ENCODE measurements around the gene SORCS1. TPM values are rescaled to one million over a fixed set of nuclear protein-coding genes. Genes with fewer than 3 reads are reported as not detected.

SORCS1 gene
- polyA plus RNA-seq, 1 donor, result 6.5 TPM

- no CpG with 5 or more reads among the region's 1 CpG for WGBS (ENCODE audit: insufficient coverage, low lambda C conversion rate)
- Histone ChIP-seq H3K4me3 (ENCODE audit: low read length) (no peak overlapping the region), H3K9me3 (ENCODE audit: control insufficient read depth, low read depth, low read length) (no peaks in the 10 kb centered on the region), H3K4me1 (ENCODE audit: control insufficient read depth, insufficient read depth, low read length) (no peaks in the 10 kb centered on the region), H3K27me3 (ENCODE audit: control insufficient read depth, insufficient read depth, low read length) (no peaks in the 10 kb centered on the region), H3K36me3 (ENCODE audit: control insufficient read depth, insufficient read depth, low read length) (no peaks in the 10 kb centered on the region), H3K27ac (ENCODE audit: low read length) (no peak overlapping the region)
- no peak for DNase-seq
Measured at GRCh38 chr10:106973288-106973687, 191.2 kb downstream of the SORCS1 start.

GRCh38 chr10:106972381-106972780 is 192.1 kb downstream of the SORCS1 start:
- no peaks in the 10 kb centered on the region for H3K27me3 ChIP-seq (ENCODE audit: control insufficient read depth, insufficient read depth, low read length)
- no peaks in the 10 kb centered on the region for H3K9me3 ChIP-seq (ENCODE audit: control insufficient read depth, low read depth, low read length)
- no peaks in the 10 kb centered on the region for H3K4me1 ChIP-seq (ENCODE audit: control insufficient read depth, insufficient read depth, low read length)
- H3K27ac ChIP-seq (ENCODE audit: low read length), result no peak overlapping the region
- H3K4me3 ChIP-seq (ENCODE audit: low read length), result no peak overlapping the region
- no CpG with 5 or more reads among the region's 2 CpGs for WGBS (ENCODE audit: insufficient coverage, low lambda C conversion rate)
- DNase-seq, result peak; percentile 23 to 31
- H3K36me3 ChIP-seq (ENCODE audit: control insufficient read depth, insufficient read depth, low read length), result no peaks in the 10 kb centered on the region

GRCh38 chr10:106971411-106971831 is 193.1 kb downstream of the SORCS1 start:
- Histone ChIP-seq H3K9me3 (ENCODE audit: control insufficient read depth, low read depth, low read length) (no peaks in the 10 kb centered on the region), H3K27me3 (ENCODE audit: control insufficient read depth, insufficient read depth, low read length) (no peaks in the 10 kb centered on the region), H3K36me3 (ENCODE audit: control insufficient read depth, insufficient read depth, low read length) (no peaks in the 10 kb centered on the region), H3K27ac (ENCODE audit: low read length) (no peak overlapping the region), H3K4me1 (ENCODE audit: control insufficient read depth, insufficient read depth, low read length) (no peaks in the 10 kb centered on the region), H3K4me3 (ENCODE audit: low read length) (no peak overlapping the region)
- whole genome bisulfite sequencing (ENCODE audit: insufficient coverage, low lambda C conversion rate), result 20% methylated on average over 1 of the region's 1 CpG
- no peak for DNase-seq

GRCh38 chr10:106967452-106967851 is 197.1 kb downstream of the SORCS1 start:
- H3K36me3 ChIP-seq (ENCODE audit: control insufficient read depth, insufficient read depth, low read length), result no peaks in the 10 kb centered on the region
- 100% methylated on average over 1 of the region's 3 CpGs for WGBS (ENCODE audit: insufficient coverage, low lambda C conversion rate)
- no peaks in the 10 kb centered on the region for H3K27me3 ChIP-seq (ENCODE audit: control insufficient read depth, insufficient read depth, low read length)

GRCh38 chr10:106960812-106961211 is 203.7 kb downstream of the SORCS1 start:
- no peaks in the 10 kb centered on the region for H3K36me3 ChIP-seq (ENCODE audit: control insufficient read depth, insufficient read depth, low read length)
- H3K4me1 ChIP-seq (ENCODE audit: control insufficient read depth, insufficient read depth, low read length), result no peaks in the 10 kb centered on the region
- H3K9me3 ChIP-seq (ENCODE audit: control insufficient read depth, low read depth, low read length), result no peaks in the 10 kb centered on the region
- no peaks in the 10 kb centered on the region for H3K27me3 ChIP-seq (ENCODE audit: control insufficient read depth, insufficient read depth, low read length)
- no CpG with 5 or more reads among the region's 1 CpG for WGBS (ENCODE audit: insufficient coverage, low lambda C conversion rate)
- no peak overlapping the region for H3K4me3 ChIP-seq (ENCODE audit: low read length)
- no peak for DNase-seq
- H3K27ac ChIP-seq (ENCODE audit: low read length), result no peak overlapping the region

More at GRCh38 chr10:106967452-106967851, 197.1 kb downstream of the SORCS1 start:
- Histone ChIP-seq H3K4me3 (ENCODE audit: low read length) (no peak overlapping the region), H3K9me3 (ENCODE audit: control insufficient read depth, low read depth, low read length) (no peaks in the 10 kb centered on the region), H3K4me1 (ENCODE audit: control insufficient read depth, insufficient read depth, low read length) (no peaks in the 10 kb centered on the region), H3K27ac (ENCODE audit: low read length) (no peak overlapping the region)
- DNase-seq, result no peak

GRCh38 chr10:106959521-106959920 is 205.0 kb downstream of the SORCS1 start:
- Histone ChIP-seq H3K36me3 (ENCODE audit: control insufficient read depth, insufficient read depth, low read length) (no peaks in the 10 kb centered on the region), H3K9me3 (ENCODE audit: control insufficient read depth, low read depth, low read length) (no peaks in the 10 kb centered on the region), H3K27ac (ENCODE audit: low read length) (no peak overlapping the region), H3K4me3 (ENCODE audit: low read length) (no peak overlapping the region), H3K27me3 (ENCODE audit: control insufficient read depth, insufficient read depth, low read length) (no peaks in the 10 kb centered on the region), H3K4me1 (ENCODE audit: control insufficient read depth, insufficient read depth, low read length) (no peaks in the 10 kb centered on the region)
- DNase-seq, result no peak
- 100% methylated on average over 1 of the region's 3 CpGs for WGBS (ENCODE audit: insufficient coverage, low lambda C conversion rate)

GRCh38 chr10:106958589-106959361 is 205.7 kb downstream of the SORCS1 start:
- WGBS (ENCODE audit: insufficient coverage, low lambda C conversion rate), result no CpG with 5 or more reads among the region's 11 CpGs
- Histone ChIP-seq H3K27me3 (ENCODE audit: control insufficient read depth, insufficient read depth, low read length) (no peaks in the 10 kb centered on the region), H3K4me1 (ENCODE audit: control insufficient read depth, insufficient read depth, low read length) (no peaks in the 10 kb centered on the region), H3K36me3 (ENCODE audit: control insufficient read depth, insufficient read depth, low read length) (no peaks in the 10 kb centered on the region), H3K9me3 (ENCODE audit: control insufficient read depth, low read depth, low read length) (no peaks in the 10 kb centered on the region), H3K27ac (ENCODE audit: low read length) (no peak overlapping the region), H3K4me3 (ENCODE audit: low read length) (no peak overlapping the region)
- DNase-seq, result no peak

GRCh38 chr10:106957823-106958588 is 206.5 kb downstream of the SORCS1 start:
- Histone ChIP-seq H3K36me3 (ENCODE audit: control insufficient read depth, insufficient read depth, low read length) (no peaks in the 10 kb centered on the region), H3K4me1 (ENCODE audit: control insufficient read depth, insufficient read depth, low read length) (no peaks in the 10 kb centered on the region), H3K9me3 (ENCODE audit: control insufficient read depth, low read depth, low read length) (no peaks in the 10 kb centered on the region), H3K27me3 (ENCODE audit: control insufficient read depth, insufficient read depth, low read length) (no peaks in the 10 kb centered on the region), H3K4me3 (ENCODE audit: low read length) (no peak overlapping the region), H3K27ac (ENCODE audit: low read length) (no peak overlapping the region)
- no peak for DNase-seq
- WGBS (ENCODE audit: insufficient coverage, low lambda C conversion rate), result 60% methylated on average over 1 of the region's 12 CpGs

- Histone ChIP-seq H3K4me3 (ENCODE audit: low read length) (no peak overlapping the region), H3K36me3 (ENCODE audit: control insufficient read depth, insufficient read depth, low read length) (no peaks in the 10 kb centered on the region), H3K4me1 (ENCODE audit: control insufficient read depth, insufficient read depth, low read length) (no peaks in the 10 kb centered on the region), H3K27ac (ENCODE audit: low read length) (no peak overlapping the region), H3K27me3 (ENCODE audit: control insufficient read depth, insufficient read depth, low read length) (no peaks in the 10 kb centered on the region), H3K9me3 (ENCODE audit: control insufficient read depth, low read depth, low read length) (no peaks in the 10 kb centered on the region)
- WGBS (ENCODE audit: insufficient coverage, low lambda C conversion rate), result no CpG with 5 or more reads among the region's 4 CpGs
- no peak for DNase-seq
Measured at GRCh38 chr10:106956216-106956915, 208.1 kb downstream of the SORCS1 start.

GRCh38 chr10:106955133-106955532 is 209.4 kb downstream of the SORCS1 start:
- Histone ChIP-seq H3K4me3 (ENCODE audit: low read length) (no peak overlapping the region), H3K9me3 (ENCODE audit: control insufficient read depth, low read depth, low read length) (no peaks in the 10 kb centered on the region), H3K27me3 (ENCODE audit: control insufficient read depth, insufficient read depth, low read length) (no peaks in the 10 kb centered on the region), H3K36me3 (ENCODE audit: control insufficient read depth, insufficient read depth, low read length) (no peaks in the 10 kb centered on the region), H3K27ac (ENCODE audit: low read length) (no peak overlapping the region), H3K4me1 (ENCODE audit: control insufficient read depth, insufficient read depth, low read length) (no peaks in the 10 kb centered on the region)
- no CpG with 5 or more reads among the region's 9 CpGs for WGBS (ENCODE audit: insufficient coverage, low lambda C conversion rate)
- no peak for DNase-seq
